GM18517 (cell line): Measurements from ENCODE around the gene P4HA2.

Source experiments
- ATAC-seq: cut with Tn5 transposase; IDR thresholded peaks from one replicate; pipeline ENCODE4 v1.9.1; 2021; ENCODE audit warnings: mild to moderate bottlenecking, moderate library complexity; ENCODE audit not compliant: unreplicated experiment

P4HA2 gene

DNA sequence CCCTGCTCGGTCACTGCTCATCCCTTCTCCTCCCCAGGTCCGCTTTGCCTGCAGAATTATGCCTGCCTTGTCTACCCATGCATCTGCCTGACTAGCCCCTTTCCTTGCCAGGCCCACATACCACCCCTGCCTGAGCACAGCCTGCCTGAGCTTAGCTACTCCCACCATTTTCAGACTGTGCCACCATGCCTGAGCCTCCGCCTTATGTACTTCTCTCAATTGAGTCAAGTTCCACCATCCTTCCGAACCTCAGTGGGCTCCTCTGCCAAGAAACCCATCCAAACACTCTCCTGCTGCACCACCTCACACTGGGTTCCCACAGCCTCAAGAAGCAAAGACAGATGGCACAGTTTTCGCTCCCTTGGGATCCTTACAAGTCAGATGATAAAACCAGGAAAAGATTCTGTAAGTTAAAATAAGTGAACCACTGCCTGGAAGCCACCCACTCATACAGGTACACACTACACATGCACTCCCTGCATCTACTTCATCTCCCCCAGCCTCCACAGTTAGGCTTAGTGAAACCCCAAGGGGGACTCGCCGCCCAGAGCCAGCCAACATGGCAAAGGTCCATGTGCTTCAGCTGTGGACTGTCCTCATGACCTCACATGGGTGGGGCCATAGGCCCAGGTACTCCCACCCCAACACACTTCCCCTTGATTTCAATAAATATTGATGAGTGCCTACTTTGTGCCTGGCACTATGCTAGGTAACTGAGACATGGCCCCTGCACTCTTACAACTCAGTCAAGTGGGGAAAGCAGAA lies 23.1 kb downstream of the P4HA2 start:
- no peak for ATAC-seq

DNA sequence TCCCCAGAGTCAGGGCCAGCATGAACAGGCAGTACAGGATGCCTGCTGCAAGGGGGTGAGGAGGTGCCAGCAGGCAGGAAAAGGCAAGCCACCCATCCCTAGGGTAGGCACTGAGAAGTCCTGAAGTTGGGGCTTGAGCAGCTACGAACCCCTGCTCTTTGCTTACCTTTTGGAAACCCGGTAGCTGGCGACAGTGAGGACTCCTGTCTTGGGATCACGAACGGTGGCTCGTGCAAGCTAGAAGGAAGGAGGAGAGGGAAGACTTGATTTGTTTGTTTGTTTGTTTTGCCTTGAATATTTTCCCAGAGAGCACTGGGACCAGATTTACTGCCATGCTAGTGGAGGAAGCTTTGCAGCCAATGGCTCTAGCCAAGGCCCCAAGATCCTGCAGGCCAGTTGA lies 23.7 kb downstream of the P4HA2 start:
- no peak for ATAC-seq

DNA sequence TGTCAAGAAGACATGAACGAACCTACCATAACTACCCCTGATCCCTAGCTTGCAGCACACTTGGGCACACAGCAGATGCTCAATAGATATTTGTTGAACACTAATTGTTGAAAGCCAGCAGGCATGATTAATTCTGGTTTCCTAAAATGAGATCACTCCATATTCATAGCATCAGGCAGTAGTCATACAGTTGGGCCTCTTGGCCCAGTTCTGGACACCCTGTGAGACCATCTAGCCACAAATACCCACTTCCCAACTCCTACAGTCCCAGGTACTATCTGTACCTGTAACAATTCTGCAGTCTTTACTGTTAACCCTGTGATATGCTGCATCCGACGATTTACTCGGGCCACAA lies 24.2 kb downstream of the P4HA2 start:
- no peak for ATAC-seq

DNA sequence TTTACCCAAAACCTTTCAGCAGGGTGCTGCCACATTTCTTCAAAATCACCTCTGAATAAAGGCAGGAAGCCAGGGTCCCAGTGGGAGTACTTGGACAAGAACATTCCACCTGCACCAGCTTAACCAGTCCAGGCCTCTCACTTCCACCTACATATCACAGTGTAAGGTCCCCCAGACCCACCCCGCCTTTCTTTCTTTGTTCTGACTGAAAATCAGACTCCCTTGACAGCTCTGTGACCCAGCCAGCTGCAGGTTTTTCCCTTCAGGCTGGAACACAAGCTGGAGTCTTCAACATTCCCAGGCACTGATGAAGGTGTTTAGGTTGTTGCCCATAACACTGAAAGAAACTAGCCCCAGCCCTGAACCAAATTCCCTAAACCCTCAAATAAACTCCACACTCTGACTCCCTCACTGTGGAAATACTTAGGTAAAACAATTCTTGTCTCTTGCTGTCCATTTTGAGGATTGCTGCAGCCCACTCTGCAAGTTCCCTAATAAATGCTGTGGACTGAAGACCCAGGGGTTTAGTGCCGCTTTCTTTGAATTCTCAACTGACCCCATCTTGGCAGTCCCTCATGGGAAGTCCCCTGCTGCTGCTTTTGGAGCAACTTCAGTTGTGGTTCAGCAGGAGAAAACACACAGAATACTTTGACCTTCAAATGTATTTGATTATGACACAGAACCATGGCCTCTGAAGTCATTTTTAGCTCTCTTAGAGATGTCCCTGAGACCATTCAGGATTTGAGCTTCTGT lies 24.8 kb downstream of the P4HA2 start:
- ATAC-seq: no peak

DNA sequence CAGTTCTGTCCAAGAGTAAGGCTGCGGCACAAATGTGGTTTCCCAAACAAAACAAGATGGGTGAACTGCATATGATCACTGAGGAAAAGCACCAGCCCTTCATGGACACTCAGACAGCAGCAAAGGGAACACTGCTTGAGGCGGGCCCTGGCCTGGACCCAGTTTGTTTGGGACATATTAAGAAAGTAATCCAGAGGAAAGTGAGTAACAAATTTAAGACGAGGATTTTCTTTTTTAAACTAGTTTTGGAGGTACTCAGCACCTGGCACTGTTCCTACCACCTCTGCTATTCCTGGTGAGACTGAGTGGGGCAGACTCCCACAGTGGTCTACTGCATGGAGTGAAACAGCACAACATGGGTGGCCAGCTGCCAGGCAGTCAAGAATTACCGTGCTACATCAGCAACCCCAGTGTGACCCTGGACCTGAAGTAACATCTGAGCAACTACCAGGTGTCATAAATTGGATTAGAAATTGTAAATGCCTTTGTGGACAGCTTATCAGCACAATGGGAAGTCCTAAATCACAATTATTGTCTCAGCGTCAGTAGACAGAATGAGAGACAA lies 28.5 kb downstream of the P4HA2 start:
- ATAC-seq: no peak

DNA sequence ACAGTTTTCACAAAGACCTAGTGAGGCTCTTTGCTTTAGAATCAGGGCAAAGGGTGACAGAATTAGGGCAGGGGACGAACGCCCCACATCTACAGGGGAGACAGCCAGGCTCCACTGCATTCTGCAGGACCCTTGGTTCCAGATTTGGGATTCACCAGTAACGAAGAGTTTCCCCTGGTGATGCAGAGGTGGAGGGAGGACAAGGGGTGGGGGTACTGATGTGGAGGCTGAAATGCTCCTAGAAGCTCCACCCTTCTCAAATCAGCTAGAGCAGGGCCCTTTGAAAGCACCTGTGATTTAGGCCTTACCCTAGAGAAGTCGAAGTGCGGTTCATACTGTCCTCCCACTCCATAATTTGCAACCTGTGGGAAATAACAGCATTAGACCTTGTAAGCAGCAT lies 29.1 kb downstream of the P4HA2 start:
- no peak for ATAC-seq

DNA sequence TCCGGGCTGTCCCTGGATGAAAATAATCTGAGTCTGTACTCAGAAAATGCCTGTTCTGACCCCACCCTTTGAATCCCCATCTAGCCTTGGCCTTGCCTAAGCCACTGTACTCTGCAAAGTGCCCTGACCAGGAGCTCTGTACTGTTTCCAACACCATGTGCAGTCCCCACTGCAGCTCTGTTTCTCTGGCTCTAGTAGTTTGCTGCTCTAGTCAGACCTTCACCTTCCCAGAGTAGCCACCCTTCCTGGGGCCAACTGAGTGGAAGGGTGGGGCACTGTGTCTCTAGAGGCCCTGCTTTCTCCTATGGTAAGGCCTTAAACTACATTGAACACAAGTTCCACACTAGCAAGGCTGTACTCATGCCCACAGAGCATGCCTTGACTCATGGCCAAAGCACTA lies 31.9 kb downstream of the P4HA2 start:
- no peak for ATAC-seq

DNA sequence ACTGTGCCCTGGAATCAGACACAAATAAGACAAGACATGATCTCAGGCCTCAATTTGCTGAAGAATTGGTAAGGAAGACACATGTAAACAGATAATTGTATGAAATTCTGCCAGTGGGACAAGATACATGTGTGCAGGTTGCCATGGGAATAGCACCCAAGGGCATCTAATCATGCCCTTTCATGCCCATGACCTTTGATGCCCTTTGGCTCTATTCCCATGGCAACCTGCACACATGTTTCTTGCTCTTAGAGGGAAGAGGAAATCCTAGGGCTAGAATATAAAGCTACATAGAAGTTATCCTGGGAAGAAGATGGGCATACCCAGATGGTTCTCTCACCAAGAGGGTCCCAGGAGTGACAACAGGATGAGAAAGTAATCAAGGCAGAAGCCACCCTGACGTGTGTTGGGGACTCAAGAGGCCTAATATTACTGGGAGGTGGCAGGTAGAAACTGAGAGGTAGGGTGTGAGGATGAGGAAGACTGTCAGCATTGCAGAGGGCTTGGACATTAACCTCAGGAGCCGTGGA lies 34.4 kb downstream of the P4HA2 start:
- no peak for ATAC-seq

DNA sequence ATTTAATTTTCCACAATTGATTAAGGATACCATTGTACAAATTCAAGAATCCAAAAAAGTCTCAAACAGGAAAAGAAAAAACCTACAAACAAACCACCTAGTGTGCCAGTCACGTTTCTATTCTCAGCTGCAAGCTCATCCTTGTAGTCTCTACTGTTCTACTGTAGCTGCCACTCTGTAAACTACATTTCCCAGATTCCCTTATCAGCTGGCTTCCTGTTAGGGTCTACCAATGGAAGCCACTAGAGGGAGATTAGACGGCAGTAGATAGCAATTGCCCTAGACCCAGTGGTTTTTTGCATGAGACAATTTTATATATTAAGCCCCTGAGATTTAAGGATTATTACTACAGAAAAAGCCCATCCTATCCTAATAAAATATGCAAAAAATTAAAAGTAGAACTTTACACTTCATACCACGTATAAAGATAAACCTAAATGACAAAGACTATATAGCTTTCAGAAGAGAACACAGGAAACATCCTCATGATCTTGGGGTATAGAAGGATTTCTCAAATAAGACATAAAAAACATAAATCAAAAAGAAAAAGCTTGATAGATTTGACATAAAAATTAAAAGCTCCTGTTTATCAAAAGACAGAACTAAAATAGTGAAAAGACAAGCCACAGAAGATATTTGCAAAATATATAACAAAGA lies 37.4 kb downstream of the P4HA2 start:
- ATAC-seq: peak; percentile 69

DNA sequence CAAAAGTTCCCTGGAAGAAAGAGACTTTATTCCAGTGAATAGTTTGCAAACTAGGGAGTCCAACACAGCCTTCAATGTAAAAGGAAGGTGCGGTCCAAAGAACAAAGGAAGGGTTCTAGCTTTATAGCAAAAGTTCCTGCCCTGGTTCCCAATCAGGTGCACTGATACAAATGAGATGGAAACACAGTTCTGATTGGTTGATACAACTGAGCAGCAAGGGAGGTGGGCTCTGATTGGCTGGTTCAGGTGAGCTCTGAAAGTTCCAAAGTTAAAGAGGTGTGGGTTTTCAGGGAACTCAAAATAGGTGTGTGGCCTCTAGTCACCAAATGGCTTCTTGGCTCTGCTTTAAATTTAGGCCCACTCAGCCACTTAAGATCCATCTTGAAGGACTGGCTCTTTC lies 43.1 kb downstream of the P4HA2 start:
- ATAC-seq: no peak

DNA sequence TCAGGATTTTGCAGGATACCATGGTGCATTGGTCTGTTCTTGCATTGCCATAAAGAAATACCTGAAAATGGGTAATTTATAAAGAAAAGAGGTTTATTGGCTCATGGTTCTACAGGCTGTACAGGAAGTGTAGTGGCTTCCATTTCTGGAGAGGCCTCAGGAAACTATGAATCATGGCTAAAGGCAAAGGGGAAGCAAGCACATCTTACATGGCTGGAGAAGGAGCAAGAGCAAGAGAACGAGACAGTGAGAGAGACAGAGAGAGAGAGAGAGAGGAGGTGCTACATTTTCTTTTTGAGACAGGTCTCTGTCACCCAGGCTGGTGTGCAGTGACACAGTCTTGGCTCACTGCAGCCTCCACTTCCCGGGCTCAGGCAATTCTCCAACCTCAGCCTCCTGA lies 43.9 kb downstream of the P4HA2 start:
- no peak for ATAC-seq

DNA sequence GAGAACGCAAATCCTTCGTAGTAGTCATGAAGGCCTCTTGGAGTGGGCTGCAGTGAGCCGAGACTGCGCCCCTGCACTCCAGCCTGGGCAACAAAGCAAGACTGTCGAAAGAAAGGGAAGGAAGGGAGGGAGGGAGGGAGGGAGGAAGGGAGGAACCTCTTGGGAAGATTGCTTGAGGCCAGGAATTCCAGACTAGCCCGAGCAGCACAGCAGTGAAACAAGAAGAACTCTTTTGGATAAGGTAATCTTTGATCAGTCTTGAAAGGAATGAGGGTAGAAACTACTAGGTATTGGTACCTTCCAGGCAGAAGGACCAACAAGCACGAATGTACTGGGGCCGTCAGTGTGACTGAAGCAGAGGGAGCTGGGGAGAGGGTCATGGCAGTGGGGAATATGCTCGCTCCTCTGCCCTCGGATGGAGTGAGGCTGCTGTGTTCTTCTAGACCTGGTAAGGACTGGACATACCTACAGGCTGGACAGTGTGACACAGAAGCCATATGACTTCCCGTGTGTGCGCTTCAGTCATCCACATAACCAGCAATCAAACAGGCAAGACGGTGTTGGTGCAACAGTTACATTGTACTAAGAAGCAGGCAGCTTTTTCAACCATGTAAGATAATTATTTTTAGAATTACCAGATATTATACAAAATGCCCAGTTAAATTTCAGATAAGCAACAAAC lies 45.2 kb downstream of the P4HA2 start:
- no peak for ATAC-seq

DNA sequence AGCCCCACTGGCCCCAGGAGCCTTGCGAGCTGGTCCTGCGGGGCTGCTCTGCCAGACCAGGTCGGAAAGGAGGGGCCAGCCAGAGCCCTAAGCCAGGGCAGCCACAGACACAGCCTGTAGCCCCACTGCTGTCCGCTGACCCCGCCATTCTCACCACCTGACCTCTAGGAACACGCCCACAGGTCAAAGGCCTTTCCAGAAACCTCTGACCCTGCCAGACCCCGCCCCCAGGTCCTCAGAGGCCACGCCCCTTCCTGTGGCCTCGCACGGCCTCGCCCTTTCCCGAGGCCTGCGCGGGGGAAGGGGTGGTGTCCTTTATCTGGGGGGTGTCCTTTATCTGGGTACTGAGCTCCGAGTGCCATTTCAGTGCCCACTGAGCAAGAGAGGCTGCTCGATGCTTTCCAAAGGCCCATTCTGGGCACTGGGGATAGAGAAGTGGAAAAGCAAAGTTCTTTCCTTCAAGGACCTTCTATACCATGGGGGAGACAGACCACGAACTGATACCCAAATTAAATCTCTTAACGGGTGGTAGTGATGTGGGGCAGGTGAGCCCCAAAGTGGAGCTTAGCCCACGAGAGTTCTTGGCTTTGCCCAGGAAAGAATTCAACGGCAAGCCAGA lies 46.5 kb downstream of the P4HA2 start:
- ATAC-seq: no peak

DNA sequence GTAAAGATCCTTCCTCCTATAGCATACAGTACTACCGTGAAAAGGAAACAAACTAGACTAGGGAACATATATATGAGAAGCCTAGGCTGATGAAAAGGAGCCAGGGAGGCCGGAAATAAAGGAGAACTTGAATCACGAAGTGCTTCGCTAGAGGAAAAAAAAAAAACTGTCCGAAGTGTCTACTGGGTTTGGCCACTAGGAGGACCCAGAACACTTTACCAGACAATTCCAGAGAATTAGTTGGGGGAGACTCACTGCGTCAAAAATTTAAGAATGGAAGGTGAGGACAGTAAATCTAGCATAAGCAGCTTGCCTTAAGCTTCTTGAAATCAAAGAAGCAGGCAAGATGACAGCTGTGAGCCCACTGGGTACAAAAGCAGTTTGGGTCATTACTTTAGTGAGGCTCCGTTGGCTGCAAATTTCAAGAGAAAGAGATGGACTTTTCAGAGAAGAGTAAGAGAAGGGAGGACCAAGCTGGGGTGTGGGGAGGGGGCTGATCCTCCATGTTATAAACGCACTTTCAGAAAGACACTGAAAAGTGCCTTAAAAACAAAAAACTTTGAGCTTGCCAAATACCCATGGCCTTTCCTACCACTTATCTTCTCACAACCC lies 47.4 kb downstream of the P4HA2 start:
- ATAC-seq: no peak

DNA sequence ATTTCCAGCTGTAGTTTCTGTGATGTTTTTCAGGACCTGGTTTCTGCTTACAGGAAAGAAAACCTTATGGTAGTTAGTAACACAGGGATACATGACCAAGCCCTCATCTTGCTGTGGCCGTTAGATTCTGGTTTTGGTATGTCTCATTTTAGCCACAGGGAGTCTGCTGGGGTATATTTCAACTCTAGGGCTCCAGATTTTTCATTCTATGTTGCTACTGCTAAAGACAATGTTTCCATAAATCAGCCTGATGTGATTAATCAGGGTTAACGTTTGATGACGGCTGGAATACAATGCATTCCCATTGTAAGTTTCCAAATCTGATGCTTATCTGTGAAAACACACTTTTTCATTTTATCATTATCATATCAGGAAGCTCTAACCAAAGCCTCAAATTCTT lies 48.2 kb downstream of the P4HA2 start:
- no peak for ATAC-seq

DNA sequence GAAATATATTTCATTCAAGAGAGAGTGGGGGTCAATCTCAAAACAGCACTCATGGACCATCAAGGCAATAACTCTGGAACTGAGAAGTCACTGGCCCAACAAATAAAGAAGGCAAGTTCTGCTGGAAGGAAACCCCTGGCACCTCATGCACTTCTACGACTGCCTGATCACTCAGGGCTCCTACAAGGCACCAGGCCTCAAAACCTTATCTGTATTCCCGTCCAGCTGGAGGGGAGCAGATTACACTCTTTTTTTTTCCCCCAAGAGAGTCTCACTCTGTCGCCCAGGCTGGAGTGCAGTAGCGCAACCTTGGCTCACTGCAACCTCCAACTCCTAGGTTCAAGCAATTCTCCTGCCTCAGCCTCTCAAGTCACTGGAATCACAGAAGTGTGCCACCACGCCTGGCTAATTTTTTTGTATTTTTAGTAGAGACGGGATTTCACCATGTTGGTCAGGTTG lies 49.9 kb downstream of the P4HA2 start:
- ATAC-seq: no peak

DNA sequence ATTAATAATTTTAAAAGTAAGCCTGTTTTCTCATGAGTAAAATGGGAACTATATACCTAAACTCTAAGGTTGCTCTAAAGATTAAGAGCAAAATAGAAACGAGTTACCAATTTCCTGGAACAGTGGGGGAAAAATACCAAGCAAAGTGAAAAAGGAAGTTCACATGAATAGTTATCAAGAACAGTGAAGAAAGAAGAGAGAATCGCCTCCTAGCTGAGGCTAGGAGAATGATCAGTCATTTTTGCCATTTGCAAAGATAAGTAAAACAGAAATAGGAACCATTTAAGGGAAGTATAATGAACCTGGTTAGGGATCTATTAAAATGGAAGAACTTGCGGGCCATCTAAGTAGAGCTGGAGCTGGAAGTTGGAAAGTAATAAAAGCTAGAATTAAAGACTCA lies 50.7 kb downstream of the P4HA2 start:
- ATAC-seq: peak; percentile 52

DNA sequence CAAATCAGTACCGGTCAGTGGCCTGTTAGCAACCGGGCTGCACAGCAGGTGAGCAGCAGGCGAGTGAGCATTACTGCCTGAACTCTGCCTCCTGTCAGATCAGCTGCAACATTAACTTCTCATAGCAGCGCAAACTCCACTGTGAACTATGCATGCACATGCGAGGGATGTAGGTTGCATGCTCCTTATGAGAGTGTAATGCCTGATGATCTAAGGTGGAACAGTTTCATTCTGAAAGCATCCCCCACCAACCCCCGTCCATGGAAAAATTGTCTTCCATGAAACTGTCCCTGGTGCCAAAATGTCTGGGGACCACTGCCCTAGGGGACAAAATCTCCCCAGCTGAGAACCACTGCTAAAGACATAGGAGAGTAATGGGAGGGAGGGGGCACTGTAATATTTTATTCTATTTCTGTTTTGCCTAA lies 51.1 kb downstream of the P4HA2 start:
- peak; percentile 4 for ATAC-seq

DNA sequence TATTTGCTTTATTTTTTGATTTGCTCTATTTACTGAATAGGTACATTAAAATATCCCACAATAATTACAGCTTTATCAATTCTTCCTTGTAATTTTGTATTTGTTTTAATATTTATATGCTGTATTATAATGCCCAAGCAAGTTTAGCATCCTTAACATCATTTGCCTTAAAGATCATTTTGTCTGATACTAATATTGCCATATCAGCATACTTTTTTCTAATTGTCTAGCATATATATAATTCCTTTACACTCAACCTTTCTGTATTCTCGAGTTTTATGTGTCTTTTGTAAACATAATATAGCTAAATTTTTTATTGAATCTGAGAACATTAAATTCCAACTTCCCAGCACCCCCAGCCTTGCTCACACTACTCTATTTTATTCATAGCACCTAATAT lies 64.7 kb downstream of the P4HA2 start:
- ATAC-seq: no peak
